ENCODE results near the gene ZC3H7A. TPM values are rescaled to one million over a fixed set of nuclear protein-coding genes. Genes with fewer than 3 reads are reported as not detected.

Gene ZC3H7A
- total and polyA plus RNA-seq, 2 of the 4 experiments (the other 2 are of a cell fraction), result 22.2 to 53.9 TPM

GRCh38 chr16:11801481-11802021 lies 4.5 kb upstream of the ZC3H7A start (continued):
- no peak for TF ChIP-seq NFE2L2 (IDR thresholded peaks at IDR 0.05; ENCODE audit: low read depth, low read length)

- in situ Hi-C loops (cut with MboI; ENCODE audit: low sequenced_read_pairs), result loop anchor here (25.0 kb wide), 1 partner anchor 838 kb away; no protein-coding TSS in a partner anchor
- ATAC-seq (ENCODE audit: low read depth) (no peak), DNase-seq (no peak)
- H3K4ac ChIP-seq (ENCODE audit: low read depth, low read length), result peak overlapping the region; percentile 33; the same call in 1 of the 2 replicates
- no peak overlapping the region; the same call in 1 of the 2 replicates for H3K27ac ChIP-seq (ENCODE audit: insufficient read depth, low read length)
- no peak overlapping the region for H2BK120ac ChIP-seq (ENCODE audit: low read depth, low read length)
- H2AK9ac ChIP-seq (replicated peaks; ENCODE audit: low read depth, low read length, poor library complexity), result no peak overlapping the region
- peaks cover 17% of the 10 kb centered on the region for H3K9me1 ChIP-seq (ENCODE audit: insufficient read depth, low read length)
- BruUV-seq (replicated peaks), result no TSS peak
- peak overlapping the region; percentile 35 for H2AFZ ChIP-seq (replicated peaks; ENCODE audit: low read length, poor library complexity)
- no peak overlapping the region for H3K18ac ChIP-seq (ENCODE audit: low read depth, low read length)
- peak overlapping the region; percentile 64; the same call in 1 of the 2 replicates for H3K23ac ChIP-seq (ENCODE audit: low read depth, low read length)
- H3K4me1 ChIP-seq (ENCODE audit: control insufficient read depth, insufficient read depth, low read length), result peaks cover 17% of the 10 kb centered on the region
- no peak overlapping the region for H3K4me2 ChIP-seq (ENCODE audit: low read depth, low read length)
- H3K36me3 ChIP-seq (ENCODE audit: control insufficient read depth, insufficient read depth, low read length), result peaks cover under 1% of the 10 kb centered on the region; the same call in 1 of the 2 replicates
- no peak overlapping the region for H4K5ac ChIP-seq (ENCODE audit: low read depth, low read length)
- H2BK5ac ChIP-seq (ENCODE audit: low read depth, low read length, poor library complexity, severe bottlenecking), result no peak overlapping the region
- POLR2A ChIA-PET (ENCODE audit: unreplicated experiment), result no interaction called here
- H2BK15ac ChIP-seq (ENCODE audit: low read depth, low read length), result no peak overlapping the region
- H3K56ac ChIP-seq (ENCODE audit: extremely low read depth, insufficient read depth, low read length), result no peak overlapping the region
- H3K27me3 ChIP-seq (ENCODE audit: control insufficient read depth, insufficient read depth, low read length), result no peaks in the 10 kb centered on the region
- no peaks in the 10 kb centered on the region for H3K9me3 ChIP-seq (ENCODE audit: control insufficient read depth, insufficient read depth, low read length)
- dilution Hi-C loops (cut with HindIII; ENCODE audit: low sequenced_read_pairs, unreplicated experiment), result no loop called here
- no peak overlapping the region for H4K91ac ChIP-seq (ENCODE audit: insufficient read depth, low read depth, low read length)
- no peak overlapping the region for H3K4me3 ChIP-seq (ENCODE audit: insufficient read depth, low read depth, low read length)
- CTCF ChIA-PET, result no interaction called here
- peaks cover 20 to 59% of the 10 kb centered on the region in 2 experiments for H3K79me1 ChIP-seq (ENCODE audit: low read depth in 1 of 2, low read length in 2 of 2)
- TF ChIP-seq MAZ (IDR thresholded peaks at IDR 0.05; ENCODE audit: borderline replicate concordance, low read depth, low read length), result no peak
- TF ChIP-seq MAFK (IDR thresholded peaks at IDR 0.05; ENCODE audit: low read depth, low read length), result no peak
- no peak for TF ChIP-seq RAD21 (IDR thresholded peaks at IDR 0.05; ENCODE audit: low read length)
- no peak for TF ChIP-seq BHLHE40 (IDR thresholded peaks at IDR 0.05; ENCODE audit: low read depth, low read length)
- no peak for TF ChIP-seq FOS (IDR thresholded peaks at IDR 0.05; ENCODE audit: low read depth, low read length)
- intact Hi-C loops (cut with micrococcal nuclease), result no loop called here
- H2AK5ac ChIP-seq (ENCODE audit: low read depth, low read length), result no peak overlapping the region
- H4K8ac ChIP-seq (ENCODE audit: low read depth in 2 of 2, low read length in 2 of 2), result peak overlapping the region in 1 of 2 experiments; percentile 3; a peak in 1 of 4 replicates
- WGBS, 2 experiments (ENCODE audit: extremely low coverage in 2 of 2, insufficient read length in 1 of 2), result 100% methylated on average over 1 of the region's 3 CpGs; no CpG with 5 or more reads in 1 of the 2 experiments
- H3K14ac ChIP-seq (replicated peaks; ENCODE audit: low read depth, low read length), result peak overlapping the region; percentile 72; the same call in 1 of the 2 replicates
- H2BK20ac ChIP-seq (ENCODE audit: low read depth, low read length), result no peak overlapping the region
- H4K20me1 ChIP-seq (ENCODE audit: insufficient read depth, low read length), result peaks cover 13% of the 10 kb centered on the region
- no peak overlapping the region for H3K9ac ChIP-seq (ENCODE audit: low read depth, low read length)
These were observed 3.3 kb upstream of the ZC3H7A start for GRCh38 chr16:11800382-11800718.

Measured in IMR-90 (cell line).